Measurements from ENCODE around the gene RAPGEF4. TPM values are rescaled to one million over a fixed set of nuclear protein-coding genes. Genes with fewer than 3 reads are reported as not detected.

The RAPGEF4 gene
- total and polyA plus RNA-seq, 4 donors, result 6.4 to 33.5 (median 8.6) TPM

DNA sequence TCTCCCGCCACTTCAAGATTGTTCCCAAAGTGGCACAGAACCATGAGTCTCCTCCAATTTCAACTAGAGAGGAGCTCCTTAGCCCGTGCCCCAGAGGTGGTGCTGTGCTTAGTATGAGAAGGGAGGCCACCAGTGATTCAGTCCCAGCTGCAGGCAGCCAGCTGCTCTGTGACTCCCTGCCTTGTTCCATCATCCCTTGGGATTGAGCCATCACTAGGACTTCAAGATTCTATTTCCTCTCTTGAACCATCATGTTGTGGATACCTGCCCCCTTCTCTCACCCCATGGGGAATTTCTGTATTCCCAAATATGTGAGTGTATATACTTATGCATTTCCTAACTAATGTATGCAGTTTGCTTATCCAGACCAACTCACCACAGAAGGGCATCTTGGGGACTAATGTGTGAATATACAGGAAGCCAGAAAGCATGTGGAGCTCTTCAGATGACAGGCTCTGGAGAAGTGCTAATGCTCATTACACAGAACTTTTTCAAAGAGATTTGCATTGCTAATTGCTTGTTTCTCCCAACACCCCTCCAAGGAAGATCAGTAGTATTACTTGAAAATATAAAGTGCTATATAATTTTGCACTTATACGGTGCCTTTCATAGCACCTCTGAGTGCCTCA lies 229.0 kb downstream of the RAPGEF4 start:
- H3K4me1 ChIP-seq (ENCODE audit: control insufficient read depth in 5 of 5, insufficient read depth in 5 of 5, low read length in 5 of 5), result peaks cover 1 to 13% (median 8%) of the 10 kb centered on the region in 5 donors
- no peak for ATAC-seq (ENCODE audit: insufficient read depth, low FRiP score)

DNA sequence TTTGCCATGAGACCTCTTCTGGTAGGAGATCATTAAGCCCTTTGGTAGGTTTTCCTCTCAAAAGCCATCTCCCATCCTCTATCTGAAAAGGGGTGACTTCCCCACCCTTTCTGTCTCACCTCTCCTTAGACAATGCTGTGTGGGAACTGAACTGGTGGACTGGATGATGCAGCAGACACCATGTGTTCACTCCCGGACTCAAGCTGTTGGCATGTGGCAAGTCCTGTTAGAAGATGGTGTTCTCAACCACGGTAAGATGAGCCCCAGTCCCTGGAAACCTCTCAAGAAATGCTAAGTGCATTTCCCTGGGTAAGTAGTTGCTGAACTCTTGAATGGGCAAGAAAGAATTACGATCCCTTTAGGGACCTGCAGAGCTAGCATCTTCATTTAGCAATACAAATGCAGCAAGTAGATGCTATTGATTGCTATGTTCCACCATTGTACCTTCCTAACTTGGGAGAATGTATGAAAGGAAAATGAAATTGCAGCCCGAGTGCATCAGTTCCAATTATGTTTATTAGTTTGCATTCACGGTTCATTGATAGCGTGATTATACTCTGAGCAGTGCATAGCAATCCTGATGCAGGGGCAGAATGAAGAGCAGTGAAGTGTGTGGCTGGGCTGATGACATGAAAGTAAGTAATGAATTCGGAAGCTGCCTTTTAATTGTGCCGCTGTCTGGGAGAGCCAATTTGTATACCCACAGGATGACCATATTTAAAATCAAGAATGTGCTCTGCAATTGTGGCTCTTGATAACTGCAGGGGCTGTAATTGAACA lies 230.0 kb downstream of the RAPGEF4 start:
- no peaks in the 10 kb centered on the region for H3K9me3 ChIP-seq (ENCODE audit: control insufficient read depth in 4 of 4, insufficient read depth in 3 of 4, low read length in 3 of 4)
- H3K27me3 ChIP-seq (ENCODE audit: control insufficient read depth in 3 of 3, insufficient read depth in 3 of 3, low read length in 2 of 3), result no peaks in the 10 kb centered on the region
- peaks cover 0 to 3% (median under 1%) of the 10 kb centered on the region in 4 donors for H3K36me3 ChIP-seq (ENCODE audit: control insufficient read depth in 4 of 4, insufficient read depth in 4 of 4, low read length in 4 of 4)
- WGBS, 2 donors, result 89 to 93% methylated on average over 8 of the region's 8 CpGs
- H3K4me1 ChIP-seq (ENCODE audit: control insufficient read depth in 5 of 5, insufficient read depth in 5 of 5, low read length in 5 of 5), result peaks cover 7 to 13% (median 8%) of the 10 kb centered on the region in 5 donors
- DNase-seq (no peak), ATAC-seq (ENCODE audit: insufficient read depth, low FRiP score) (no peak)
- no peak overlapping the region for H3K27ac ChIP-seq (ENCODE audit: low read depth in 1 of 2, low read length in 1 of 2)
- no peak overlapping the region for H3K4me3 ChIP-seq
- H3K9ac ChIP-seq (ENCODE audit: insufficient read depth in 1 of 2, low read length in 2 of 2), result no peak overlapping the region
- TF ChIP-seq, protein P1, sequence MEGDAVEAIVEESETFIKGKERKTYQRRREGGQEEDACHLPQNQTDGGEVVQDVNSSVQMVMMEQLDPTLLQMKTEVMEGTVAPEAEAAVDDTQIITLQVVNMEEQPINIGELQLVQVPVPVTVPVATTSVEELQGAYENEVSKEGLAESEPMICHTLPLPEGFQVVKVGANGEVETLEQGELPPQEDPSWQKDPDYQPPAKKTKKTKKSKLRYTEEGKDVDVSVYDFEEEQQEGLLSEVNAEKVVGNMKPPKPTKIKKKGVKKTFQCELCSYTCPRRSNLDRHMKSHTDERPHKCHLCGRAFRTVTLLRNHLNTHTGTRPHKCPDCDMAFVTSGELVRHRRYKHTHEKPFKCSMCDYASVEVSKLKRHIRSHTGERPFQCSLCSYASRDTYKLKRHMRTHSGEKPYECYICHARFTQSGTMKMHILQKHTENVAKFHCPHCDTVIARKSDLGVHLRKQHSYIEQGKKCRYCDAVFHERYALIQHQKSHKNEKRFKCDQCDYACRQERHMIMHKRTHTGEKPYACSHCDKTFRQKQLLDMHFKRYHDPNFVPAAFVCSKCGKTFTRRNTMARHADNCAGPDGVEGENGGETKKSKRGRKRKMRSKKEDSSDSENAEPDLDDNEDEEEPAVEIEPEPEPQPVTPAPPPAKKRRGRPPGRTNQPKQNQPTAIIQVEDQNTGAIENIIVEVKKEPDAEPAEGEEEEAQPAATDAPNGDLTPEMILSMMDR (IDR thresholded peaks at IDR 0.05; ENCODE audit: control extremely low read depth, extremely low read depth), result no peak

More for the DNA sequence above, 229.0 kb downstream of the RAPGEF4 start:
- no peaks in the 10 kb centered on the region for H3K9me3 ChIP-seq (ENCODE audit: control insufficient read depth in 4 of 4, insufficient read depth in 3 of 4, low read length in 3 of 4)
- no peak overlapping the region for H3K27ac ChIP-seq (ENCODE audit: low read depth in 1 of 2, low read length in 1 of 2)
- DNase-seq, result no peak
- no peaks in the 10 kb centered on the region for H3K27me3 ChIP-seq (ENCODE audit: control insufficient read depth in 3 of 3, insufficient read depth in 3 of 3, low read length in 2 of 3)
- H3K4me3 ChIP-seq, result no peak overlapping the region
- H3K36me3 ChIP-seq (ENCODE audit: control insufficient read depth in 4 of 4, insufficient read depth in 4 of 4, low read length in 4 of 4), result peaks cover 0 to 3% (median under 1%) of the 10 kb centered on the region in 4 donors
- WGBS, 2 donors, result 90 to 96% methylated on average over 3 of the region's 3 CpGs
- TF ChIP-seq, protein P1 (IDR thresholded peaks at IDR 0.05; ENCODE audit: control extremely low read depth, extremely low read depth), result no peak
- no peak overlapping the region for H3K9ac ChIP-seq (ENCODE audit: insufficient read depth in 1 of 2, low read length in 2 of 2)

DNA sequence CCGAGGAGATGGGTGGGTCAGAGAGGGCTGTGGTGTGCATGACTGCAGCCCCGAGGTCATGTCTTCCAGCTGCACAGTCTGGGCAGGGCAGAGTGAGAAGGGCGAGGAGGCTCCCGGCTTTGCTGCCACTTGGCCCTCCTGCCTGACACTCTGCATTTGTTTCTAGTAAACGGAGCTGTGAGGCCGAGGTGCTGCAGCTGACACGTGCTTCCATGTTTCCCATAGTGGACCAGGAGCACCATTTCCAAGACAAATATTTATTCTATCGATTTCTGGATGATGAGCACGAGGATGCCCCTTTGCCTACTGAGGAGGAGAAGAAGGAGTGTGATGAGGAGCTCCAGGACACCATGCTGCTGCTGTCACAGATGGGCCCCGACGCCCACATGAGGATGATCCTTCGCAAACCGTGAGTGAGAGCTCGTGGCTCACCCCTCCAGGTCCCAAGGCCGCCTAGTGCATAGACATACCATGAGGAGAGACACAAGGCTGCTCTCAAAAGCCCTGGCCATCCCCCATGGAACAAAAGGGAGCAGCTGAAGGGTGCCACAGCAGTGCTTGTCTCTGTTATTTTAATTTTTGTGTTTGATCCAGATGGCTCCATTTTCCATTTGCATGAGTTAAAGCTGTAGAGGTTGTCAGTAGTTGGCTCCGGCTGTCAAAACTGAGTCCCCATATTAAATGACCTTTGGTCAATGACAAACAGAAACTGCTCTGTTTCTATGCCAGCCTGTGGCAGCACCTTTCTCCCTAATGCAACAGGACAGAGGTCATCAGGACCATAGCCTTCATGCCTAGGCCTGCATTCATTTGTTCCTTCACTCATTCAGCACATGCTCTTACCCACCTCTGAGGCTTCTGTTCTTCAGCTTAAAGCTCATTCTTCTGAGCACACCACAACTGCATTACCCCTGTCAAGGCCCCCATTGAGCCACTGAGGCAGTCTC lies 231.7 kb downstream of the RAPGEF4 start:
- no peak for ATAC-seq (ENCODE audit: insufficient read depth, low FRiP score)
- peaks cover 8 to 13% (median 10%) of the 10 kb centered on the region in 5 donors for H3K4me1 ChIP-seq (ENCODE audit: control insufficient read depth in 5 of 5, insufficient read depth in 5 of 5, low read length in 5 of 5)
- WGBS, 2 donors, result 81 to 91% methylated on average over 16 of the region's 16 CpGs

More for the DNA sequence above, 231.7 kb downstream of the RAPGEF4 start:
- H3K27ac ChIP-seq (ENCODE audit: low read depth in 1 of 2, low read length in 1 of 2), result peak overlapping the region in 1 of 2 donors; percentile 47
- no peaks in the 10 kb centered on the region for H3K27me3 ChIP-seq (ENCODE audit: control insufficient read depth in 3 of 3, insufficient read depth in 3 of 3, low read length in 2 of 3)
- DNase-seq, result no peak
- no peaks in the 10 kb centered on the region for H3K9me3 ChIP-seq (ENCODE audit: control insufficient read depth in 4 of 4, insufficient read depth in 3 of 4, low read length in 3 of 4)
- TF ChIP-seq, protein P1 (IDR thresholded peaks at IDR 0.05; ENCODE audit: control extremely low read depth, extremely low read depth), result no peak
- H3K36me3 ChIP-seq (ENCODE audit: control insufficient read depth in 4 of 4, insufficient read depth in 4 of 4, low read length in 4 of 4), result peaks cover 0 to 2% (median 0%) of the 10 kb centered on the region in 4 donors
- H3K9ac ChIP-seq (ENCODE audit: insufficient read depth in 1 of 2, low read length in 2 of 2), result no peak overlapping the region
- H3K4me3 ChIP-seq, result no peak overlapping the region
